KMS-11 (cell line): Measurements from ENCODE around the gene ZNF689.

ENCODE experiments used
- H2AFZ ChIP-seq: fragments of 200-600 bp; sonication (generic); 2 replicates; pipeline ENCODE4 v1.6.1; 2016; ENCODE audit warnings: antibody characterized with exemption, mixed run types, low read depth
- H3K27ac ChIP-seq: fragments of 200-600 bp; sonication (generic); 2 replicates; pipeline ENCODE4 v1.6.1; 2016; ENCODE audit warnings: mild to moderate bottlenecking, mixed run types
- H3K27me3 ChIP-seq: fragments of 200-600 bp; sonication (generic); 2 replicates; pipeline ENCODE4 v1.6.1; 2017; ENCODE audit warnings: mild to moderate bottlenecking, low read depth, mixed run types, moderate library complexity; ENCODE audit not compliant: insufficient read depth
- H3K36me3 ChIP-seq: fragments of 200-600 bp; sonication (generic); 2 replicates; pipeline ENCODE4 v1.6.1; 2017; ENCODE audit warnings: mild to moderate bottlenecking, mixed run types; ENCODE audit not compliant: insufficient read depth
- H3K4me1 ChIP-seq: fragments of 200-600 bp; sonication (generic); 2 replicates; pipeline ENCODE4 v1.6.1; 2016; ENCODE audit warnings: mild to moderate bottlenecking, low read depth, mixed run types; ENCODE audit not compliant: poor library complexity, severe bottlenecking
- H3K4me2 ChIP-seq: fragments of 200-600 bp; sonication (generic); 2 replicates; pipeline ENCODE4 v1.7.0; 2016; ENCODE audit warnings: mild to moderate bottlenecking, mixed run types
- H3K4me3 ChIP-seq: fragments of 200-600 bp; sonication (generic); IDR thresholded peaks from 2 replicates; pipeline ENCODE4 v1.6.1; 2017; ENCODE audit warnings: low read depth, low read length, mixed read lengths; ENCODE audit not compliant: insufficient read depth
- H3K79me2 ChIP-seq: fragments of 200-600 bp; sonication (generic); 2 replicates; pipeline ENCODE4 v1.6.1; 2016; ENCODE audit warnings: low read depth, mixed run types; ENCODE audit not compliant: insufficient read depth
- H3K9ac ChIP-seq: fragments of 200-600 bp; sonication (generic); 2 replicates; pipeline ENCODE4 v1.6.1; 2016; ENCODE audit warnings: mild to moderate bottlenecking, mixed run types
- H4K20me1 ChIP-seq: fragments of 200-600 bp; sonication (generic); 2 replicates; pipeline ENCODE4 v1.6.1; 2016; ENCODE audit warnings: mild to moderate bottlenecking, mixed run types; ENCODE audit not compliant: insufficient read depth
- TF ChIP-seq, protein P1 (sequence below): fragments of 200-600 bp; sonication (generic); conservative IDR thresholded peaks from 2 replicates; pipeline ENCODE4 v1.6.1; 2017; ENCODE audit warnings: low read depth, mild to moderate bottlenecking, antibody characterized with exemption, low read length, moderate library complexity, mixed read lengths

ZNF689 gene

DNA sequence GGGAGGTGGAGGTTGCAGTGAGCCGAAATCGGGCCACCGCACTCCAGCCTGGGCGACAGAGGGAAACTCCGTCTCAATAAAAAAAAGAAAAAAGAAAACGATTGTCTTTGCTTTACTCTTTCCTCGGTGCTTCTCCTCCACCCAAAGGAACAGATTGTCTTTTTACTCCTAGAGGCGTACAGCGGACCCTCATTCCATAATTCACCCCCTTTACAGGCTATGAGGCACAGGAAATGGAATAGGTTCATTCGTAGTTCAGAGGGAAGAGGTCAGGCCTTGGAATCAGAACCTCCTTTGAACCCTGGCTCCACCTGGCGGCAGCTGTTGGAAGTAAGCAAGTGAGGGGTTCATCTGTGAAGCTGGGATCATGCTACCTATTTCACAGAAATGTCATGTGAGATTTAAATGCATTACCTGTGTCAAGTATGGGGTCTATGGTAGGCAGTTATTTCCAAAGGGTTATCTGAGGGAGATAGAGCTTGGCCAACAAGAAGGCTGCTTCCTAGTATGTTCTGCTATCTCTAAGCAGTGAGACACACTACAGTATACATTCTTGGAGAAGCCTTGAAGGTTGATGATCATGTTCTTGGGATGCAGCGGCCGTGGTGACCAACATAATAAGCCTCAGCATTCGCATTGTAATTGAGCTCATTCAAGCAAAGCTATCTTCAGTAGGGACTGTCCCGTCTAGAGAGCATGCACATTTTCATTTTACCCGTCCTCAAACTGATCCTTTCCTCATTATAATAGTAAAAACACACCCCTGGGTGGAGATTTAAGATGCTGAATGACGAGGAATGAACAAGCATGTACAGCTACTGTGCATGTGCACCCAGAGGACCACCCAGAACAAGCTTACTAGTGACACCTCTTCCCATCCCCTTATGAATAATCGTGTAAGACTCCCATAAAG, 18.7 kb upstream of the ZNF689 start:
- Histone ChIP-seq H3K27me3 (no peaks in the 10 kb centered on the region), H3K4me3 (no peak overlapping the region), H3K36me3 (no peaks in the 10 kb centered on the region), H4K20me1 (no peaks in the 10 kb centered on the region), H3K4me1 (no peaks in the 10 kb centered on the region), H2AFZ (peak overlapping the region; percentile 53), H3K4me2 (peak overlapping the region; percentile 12; the same call in 1 of the 2 replicates), H3K79me2 (no peaks in the 10 kb centered on the region), H3K9ac (no peak overlapping the region), H3K27ac (no peak overlapping the region)
- TF ChIP-seq, protein P1, sequence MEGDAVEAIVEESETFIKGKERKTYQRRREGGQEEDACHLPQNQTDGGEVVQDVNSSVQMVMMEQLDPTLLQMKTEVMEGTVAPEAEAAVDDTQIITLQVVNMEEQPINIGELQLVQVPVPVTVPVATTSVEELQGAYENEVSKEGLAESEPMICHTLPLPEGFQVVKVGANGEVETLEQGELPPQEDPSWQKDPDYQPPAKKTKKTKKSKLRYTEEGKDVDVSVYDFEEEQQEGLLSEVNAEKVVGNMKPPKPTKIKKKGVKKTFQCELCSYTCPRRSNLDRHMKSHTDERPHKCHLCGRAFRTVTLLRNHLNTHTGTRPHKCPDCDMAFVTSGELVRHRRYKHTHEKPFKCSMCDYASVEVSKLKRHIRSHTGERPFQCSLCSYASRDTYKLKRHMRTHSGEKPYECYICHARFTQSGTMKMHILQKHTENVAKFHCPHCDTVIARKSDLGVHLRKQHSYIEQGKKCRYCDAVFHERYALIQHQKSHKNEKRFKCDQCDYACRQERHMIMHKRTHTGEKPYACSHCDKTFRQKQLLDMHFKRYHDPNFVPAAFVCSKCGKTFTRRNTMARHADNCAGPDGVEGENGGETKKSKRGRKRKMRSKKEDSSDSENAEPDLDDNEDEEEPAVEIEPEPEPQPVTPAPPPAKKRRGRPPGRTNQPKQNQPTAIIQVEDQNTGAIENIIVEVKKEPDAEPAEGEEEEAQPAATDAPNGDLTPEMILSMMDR = peak; percentile 96

DNA sequence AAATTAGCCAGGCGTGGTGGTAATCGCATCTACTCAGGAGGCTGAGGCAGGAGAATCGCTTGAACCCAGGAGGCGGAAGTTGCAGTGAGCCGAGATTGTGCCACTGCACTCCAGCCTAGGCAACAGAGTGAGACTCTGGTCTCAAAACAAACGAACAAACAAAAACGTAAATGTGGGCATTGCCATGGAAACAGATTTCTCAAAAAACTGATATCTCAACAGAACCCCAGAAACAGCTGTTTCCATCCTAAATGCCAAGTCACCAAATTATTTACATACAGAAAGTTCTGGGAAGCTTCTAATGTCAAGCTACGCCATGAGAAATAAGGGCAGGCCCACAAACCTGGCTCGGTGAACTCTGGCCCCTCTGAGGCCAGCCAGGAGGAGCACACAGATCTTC, 16.0 kb upstream of the ZNF689 start:
- H3K9ac ChIP-seq = no peak overlapping the region
- H4K20me1 ChIP-seq = no peaks in the 10 kb centered on the region

DNA sequence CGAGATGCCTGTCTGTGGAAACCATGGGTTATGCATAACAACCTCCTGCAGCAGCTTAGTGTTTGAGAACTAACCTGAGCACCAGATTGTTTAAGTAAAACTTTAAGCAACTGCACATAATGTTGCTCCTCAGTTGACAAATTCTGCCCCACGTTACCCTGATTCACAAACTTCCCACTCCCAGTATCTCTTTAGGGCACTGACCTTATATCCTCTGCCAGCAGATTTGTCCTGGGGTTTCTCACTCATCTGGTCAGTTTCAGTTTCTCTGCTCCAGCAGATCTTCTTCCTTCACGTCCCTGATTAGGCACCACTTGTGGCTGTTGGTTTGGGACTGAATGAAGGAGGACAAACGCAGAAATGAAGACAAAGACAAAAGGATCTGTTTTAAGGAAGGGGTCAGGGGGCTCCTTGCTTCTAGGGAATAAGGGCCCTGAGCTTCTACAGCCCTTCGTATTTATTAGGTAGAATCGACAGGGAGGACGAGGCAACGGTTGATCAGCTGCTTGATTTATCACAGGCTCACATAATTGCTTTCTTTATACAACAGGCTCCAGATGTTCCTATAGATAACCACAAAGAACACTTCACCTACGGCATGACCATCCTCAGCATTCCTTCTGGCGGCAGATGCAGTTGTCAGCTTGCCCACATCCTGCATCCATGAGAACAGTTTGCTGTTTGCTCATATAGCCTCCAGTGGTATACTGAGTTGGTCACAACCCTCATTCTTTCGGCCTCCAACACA, 13.5 kb upstream of the ZNF689 start:
- Histone ChIP-seq H3K9ac (no peak overlapping the region), H3K27ac (no peak overlapping the region), H3K4me1 (no peaks in the 10 kb centered on the region), H3K79me2 (no peaks in the 10 kb centered on the region), H2AFZ (no peak overlapping the region), H3K4me2 (no peak overlapping the region), H3K27me3 (no peaks in the 10 kb centered on the region), H4K20me1 (no peaks in the 10 kb centered on the region), H3K36me3 (no peaks in the 10 kb centered on the region), H3K4me3 (no peak overlapping the region)
- TF ChIP-seq, protein P1 = no peak

More for the DNA sequence above, 16.0 kb upstream of the ZNF689 start:
- H3K27ac ChIP-seq = no peak overlapping the region
- no peaks in the 10 kb centered on the region for H3K36me3 ChIP-seq
- no peak overlapping the region for H3K4me2 ChIP-seq
- TF ChIP-seq, protein P1 = no peak
- no peak overlapping the region for H2AFZ ChIP-seq
- H3K79me2 ChIP-seq = no peaks in the 10 kb centered on the region
- H3K27me3 ChIP-seq = no peaks in the 10 kb centered on the region
- no peak overlapping the region for H3K4me3 ChIP-seq
- H3K4me1 ChIP-seq = no peaks in the 10 kb centered on the region

DNA sequence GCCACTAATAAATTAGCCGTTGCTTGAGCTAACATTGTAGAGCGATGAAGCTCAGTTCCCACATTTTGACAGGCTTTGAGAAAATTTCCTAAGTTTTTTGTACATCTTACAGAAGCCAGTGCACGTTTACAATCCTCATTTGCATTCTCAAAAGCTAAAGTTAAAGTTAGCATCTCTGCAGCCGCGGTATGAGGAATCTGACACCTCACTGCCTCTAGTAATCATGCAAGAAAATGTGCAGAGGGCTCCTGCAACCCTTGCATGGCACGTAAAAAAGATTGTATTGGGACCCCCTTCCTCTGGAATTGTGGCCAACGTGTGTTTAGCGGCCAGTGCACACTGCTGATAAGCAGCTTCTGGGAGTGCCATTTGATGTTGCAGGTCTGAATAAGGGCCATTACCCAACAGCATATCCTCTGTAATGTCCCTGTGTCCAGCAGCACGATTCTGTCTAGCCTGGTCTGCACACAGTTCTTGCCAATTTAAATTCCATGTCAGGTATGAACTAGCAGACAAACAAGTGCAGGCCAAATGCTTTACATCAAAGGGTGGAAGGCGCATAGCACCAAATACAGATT, 12.4 kb upstream of the ZNF689 start:
- no peak overlapping the region for H3K4me2 ChIP-seq
- H3K4me3 ChIP-seq = no peak overlapping the region
- H3K9ac ChIP-seq = no peak overlapping the region
- TF ChIP-seq, protein P1 = no peak
- H3K4me1 ChIP-seq = no peaks in the 10 kb centered on the region
- H2AFZ ChIP-seq = no peak overlapping the region
- H3K27ac ChIP-seq = no peak overlapping the region
- no peaks in the 10 kb centered on the region for H3K27me3 ChIP-seq
- no peaks in the 10 kb centered on the region for H3K36me3 ChIP-seq
- no peaks in the 10 kb centered on the region for H4K20me1 ChIP-seq
- H3K79me2 ChIP-seq = no peaks in the 10 kb centered on the region
